Stimulated activated CD4-positive, alpha-beta T cell treated with anti-CD3 and anti-CD28 coated beads, TNF-alpha, amount 100 ng/mL, for 48 hours (primary cell): ENCODE measurements around the gene SLAMF7.

Source experiments
- DNase-seq, 3 donors: peaks; one replicate each; pipeline ENCODE4 v3.0.0-alpha.2; 2020; ENCODE audit warnings: low read depth in 3 of 3

SLAMF7 gene

GRCh38 chr1:160800645-160801408, 61.8 kb downstream of the SLAMF7 start:
- no peak for DNase-seq

GRCh38 chr1:160801836-160802580, 63.0 kb downstream of the SLAMF7 start:
- no peak for DNase-seq
